Astrocyte of the cerebellum (primary cell): ENCODE results near the gene DBI.

ENCODE experiments used
- DNase-seq: peaks from one replicate; pipeline ENCODE4 v3.0.0-alpha.2; 2011; ENCODE audit warnings: low read depth
- H3K4me3 ChIP-seq: 2 replicates; pipeline ENCODE4 v1.5.1; 2011; ENCODE audit warnings: mild to moderate bottlenecking, low read depth, low read length, moderate library complexity
- CTCF ChIP-seq: IDR thresholded peaks from 2 replicates; pipeline ENCODE4 v1.5.1; 2012; ENCODE audit warnings: low read length, low read depth, moderate library complexity, mild to moderate bottlenecking; ENCODE audit errors: missing control alignments
- in situ Hi-C: cut with HindIII; loops from 2 replicates; pipeline ENCODE4 v1.10.0; 2017; ENCODE audit warnings: low sequenced_read_pairs

Gene DBI

GRCh38 chr2:119327431-119327830 is 39.3 kb upstream of the DBI start:
- TF ChIP-seq CTCF = no peak
- no peak for DNase-seq
- in situ Hi-C loops = no loop called here
- no peak overlapping the region for H3K4me3 ChIP-seq

GRCh38 chr2:119332953-119333352 is 33.8 kb upstream of the DBI start:
- TF ChIP-seq CTCF = no peak
- no peak for DNase-seq
- in situ Hi-C loops = no loop called here
- no peak overlapping the region for H3K4me3 ChIP-seq

GRCh38 chr2:119333360-119333759 is 33.4 kb upstream of the DBI start:
- no peak for TF ChIP-seq CTCF
- no peak overlapping the region for H3K4me3 ChIP-seq
- DNase-seq = no peak
- in situ Hi-C loops = no loop called here

GRCh38 chr2:119333833-119334232 is 32.9 kb upstream of the DBI start:
- in situ Hi-C loops = no loop called here
- no peak for TF ChIP-seq CTCF
- no peak overlapping the region for H3K4me3 ChIP-seq
- no peak for DNase-seq

- no peak for TF ChIP-seq CTCF
Observed at GRCh38 chr2:119337749-119338148, 29.0 kb upstream of the DBI start.

GRCh38 chr2:119338272-119338671 is 28.5 kb upstream of the DBI start:
- in situ Hi-C loops = no loop called here
- DNase-seq = no peak
- no peak for TF ChIP-seq CTCF
- no peak overlapping the region for H3K4me3 ChIP-seq

More at GRCh38 chr2:119337749-119338148, 29.0 kb upstream of the DBI start:
- H3K4me3 ChIP-seq = no peak overlapping the region
- in situ Hi-C loops = no loop called here
- DNase-seq = no peak
